Measurements from ENCODE around the gene CCDC175. TPM values are rescaled to one million over a fixed set of nuclear protein-coding genes. Genes with fewer than 3 reads are reported as not detected.

The CCDC175 gene
- total and polyA plus RNA-seq, 10 of the 15 experiments (the other 5 are each of a cell fraction or from before 2014, with no cell fraction given), result not detected

- Histone ChIP-seq H2AFZ (ENCODE audit: control insufficient read depth, low read depth, low read length) (no peak overlapping the region), H3K4me1 (ENCODE audit: control insufficient read depth, insufficient read depth, low read length) (no peaks in the 10 kb centered on the region), H3K27ac (ENCODE audit: control insufficient read depth, insufficient read depth) (no peak overlapping the region), H3K9ac (ENCODE audit: control insufficient read depth, insufficient read depth, low read length) (no peak overlapping the region), H3K27me3 (replicated peaks in 1 of 2; ENCODE audit: control insufficient read depth in 2 of 2, insufficient read depth in 2 of 2, low read length in 1 of 2) (no peaks in the 10 kb centered on the region), H3K4me2 (ENCODE audit: control insufficient read depth, insufficient read depth) (no peak overlapping the region), H3K79me2 (ENCODE audit: control insufficient read depth, insufficient read depth, low read length) (no peaks in the 10 kb centered on the region), H3K36me3 (ENCODE audit: control insufficient read depth in 2 of 2, insufficient read depth in 2 of 2, low read length in 1 of 2) (no peaks in the 10 kb centered on the region), H4K20me1 (ENCODE audit: control insufficient read depth, insufficient read depth) (no peaks in the 10 kb centered on the region), H3K4me3 (no peak overlapping the region), H3K9me3 (replicated peaks; ENCODE audit: control insufficient read depth, insufficient read depth, low read length) (no peaks in the 10 kb centered on the region)
- intact Hi-C loops (cut with micrococcal nuclease; ENCODE audit: unreplicated experiment) (no loop called here), in situ Hi-C loops (cut with MboI) (no loop called here)
- DNase-seq (ENCODE audit: low read depth, low spot score) (no peak), ATAC-seq (peak; percentile 73), FAIRE-seq (no peak)
- ChIA-PET POLR2A (interaction anchor here (0.6 kb wide), 1 partner anchor 449 kb away, joined by 3 read pairs; no protein-coding TSS in a partner anchor), RAD21 (ENCODE audit: unreplicated experiment) (interaction anchor here (0.7 to 1.7 kb wide), 8 partner anchors 13 to 672 kb away, joined by 3 to 5 read pairs (median 4); no protein-coding TSS in a partner anchor), CTCF (interaction anchor here (0.7 to 12.6 kb wide), 13 partner anchors 10 to 676 kb away, joined by 3 to 147 read pairs (median 3); partner anchors contain the start of genes CCDC175, JKAMP and L3HYPDH), SMC1A (ENCODE audit: uncharacterized antibody, unreplicated experiment) (interaction anchor here (1.1 to 1.7 kb wide), 3 partner anchors 9 to 48 kb away, joined by 3 to 5 read pairs (median 4); no protein-coding TSS in a partner anchor)
- 12% methylated on average over 4 of the region's 4 CpGs for WGBS (ENCODE audit: insufficient coverage, insufficient replicate concordance, low lambda C conversion rate, missing lambda C conversion rate)
- no TSS peak for BruUV-seq (replicated peaks)
- TF ChIP-seq, protein P1, sequence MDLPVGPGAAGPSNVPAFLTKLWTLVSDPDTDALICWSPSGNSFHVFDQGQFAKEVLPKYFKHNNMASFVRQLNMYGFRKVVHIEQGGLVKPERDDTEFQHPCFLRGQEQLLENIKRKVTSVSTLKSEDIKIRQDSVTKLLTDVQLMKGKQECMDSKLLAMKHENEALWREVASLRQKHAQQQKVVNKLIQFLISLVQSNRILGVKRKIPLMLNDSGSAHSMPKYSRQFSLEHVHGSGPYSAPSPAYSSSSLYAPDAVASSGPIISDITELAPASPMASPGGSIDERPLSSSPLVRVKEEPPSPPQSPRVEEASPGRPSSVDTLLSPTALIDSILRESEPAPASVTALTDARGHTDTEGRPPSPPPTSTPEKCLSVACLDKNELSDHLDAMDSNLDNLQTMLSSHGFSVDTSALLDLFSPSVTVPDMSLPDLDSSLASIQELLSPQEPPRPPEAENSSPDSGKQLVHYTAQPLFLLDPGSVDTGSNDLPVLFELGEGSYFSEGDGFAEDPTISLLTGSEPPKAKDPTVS (IDR thresholded peaks at IDR 0.05; ENCODE audit: low read depth, low read length), result no peak
- TF ChIP-seq RUNX3 (IDR thresholded peaks at IDR 0.05; ENCODE audit: low read length), result peak; percentile 45; the same call in 1 of the 2 replicates
- TF ChIP-seq TCF7 (IDR thresholded peaks at IDR 0.05; ENCODE audit: borderline replicate concordance), result no peak
- peak; percentile 28; the same call in 1 of the 2 replicates for TF ChIP-seq SMC3 (IDR thresholded peaks at IDR 0.05; ENCODE audit: borderline replicate concordance, low read length)
- no peak for TF ChIP-seq BHLHE40 (IDR thresholded peaks at IDR 0.05; ENCODE audit: borderline replicate concordance in 1 of 2, low read depth in 2 of 2, low read length in 1 of 2)
- TF ChIP-seq TBL1XR1 (IDR thresholded peaks at IDR 0.05; ENCODE audit: low read depth, low read length), result no peak
- TF ChIP-seq IRF4 (IDR thresholded peaks at IDR 0.05; ENCODE audit: low read depth, low read length), result no peak
- TF ChIP-seq RAD21 (IDR thresholded peaks at IDR 0.05; ENCODE audit: insufficient read depth, low read depth, low read length), result peak; percentile 32; the same call in 1 of the 2 replicates
- TF ChIP-seq BCL11A (IDR thresholded peaks at IDR 0.05; ENCODE audit: low read depth, low read length), result no peak
- TF ChIP-seq HDAC6 (IDR thresholded peaks at IDR 0.05; ENCODE audit: unreplicated experiment), result no peak
- no peak for TF ChIP-seq POLR2A (IDR thresholded peaks at IDR 0.05; ENCODE audit: low read depth, low read length)
- TF ChIP-seq RAD51 (IDR thresholded peaks at IDR 0.05), result no peak
- TF ChIP-seq, protein P2, sequence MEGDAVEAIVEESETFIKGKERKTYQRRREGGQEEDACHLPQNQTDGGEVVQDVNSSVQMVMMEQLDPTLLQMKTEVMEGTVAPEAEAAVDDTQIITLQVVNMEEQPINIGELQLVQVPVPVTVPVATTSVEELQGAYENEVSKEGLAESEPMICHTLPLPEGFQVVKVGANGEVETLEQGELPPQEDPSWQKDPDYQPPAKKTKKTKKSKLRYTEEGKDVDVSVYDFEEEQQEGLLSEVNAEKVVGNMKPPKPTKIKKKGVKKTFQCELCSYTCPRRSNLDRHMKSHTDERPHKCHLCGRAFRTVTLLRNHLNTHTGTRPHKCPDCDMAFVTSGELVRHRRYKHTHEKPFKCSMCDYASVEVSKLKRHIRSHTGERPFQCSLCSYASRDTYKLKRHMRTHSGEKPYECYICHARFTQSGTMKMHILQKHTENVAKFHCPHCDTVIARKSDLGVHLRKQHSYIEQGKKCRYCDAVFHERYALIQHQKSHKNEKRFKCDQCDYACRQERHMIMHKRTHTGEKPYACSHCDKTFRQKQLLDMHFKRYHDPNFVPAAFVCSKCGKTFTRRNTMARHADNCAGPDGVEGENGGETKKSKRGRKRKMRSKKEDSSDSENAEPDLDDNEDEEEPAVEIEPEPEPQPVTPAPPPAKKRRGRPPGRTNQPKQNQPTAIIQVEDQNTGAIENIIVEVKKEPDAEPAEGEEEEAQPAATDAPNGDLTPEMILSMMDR (IDR thresholded peaks at IDR 0.05 in 2 of 3, conservative IDR thresholded peaks at IDR 0.05 in 1 of 3; ENCODE audit: control insufficient read depth in 2 of 3, extremely low read depth in 1 of 3, insufficient read depth in 1 of 3, low read depth in 3 of 3, low read length in 3 of 3), result peak; percentile 40 to 60 (median 59)
- TF ChIP-seq BMI1 (IDR thresholded peaks at IDR 0.05; ENCODE audit: borderline replicate concordance), result no peak
These were observed 64.6 kb downstream of the CCDC175 start for GRCh38 chr14:59511916-59512575.

Measured in GM12878 (cell line).